Measurements from ENCODE around the gene FLT3LG. TPM values are rescaled to one million over a fixed set of nuclear protein-coding genes. Genes with fewer than 3 reads are reported as not detected.
"Not testable (repeated sequence)": the region's sequence is repeated elsewhere in the genome, so short reads cannot be mapped to it uniquely, and the experiment has no call there.

The FLT3LG gene
- total and polyA plus RNA-seq, 9 of the 15 experiments (the other 6 are each of a cell fraction or from before 2014, with no cell fraction given), result 0.31 to 6.4 (median 1.1) TPM

- ATAC-seq; H3K9me1 ChIP-seq (ENCODE audit: control insufficient read depth, insufficient read depth, low read length); BruUV-seq (replicated peaks); H3K9me3 ChIP-seq (replicated peaks; ENCODE audit: control insufficient read depth, insufficient read depth, low read depth, low read length); in situ Hi-C loops (cut with MboI); H3K27ac ChIP-seq (ENCODE audit: extremely low read depth, low read depth, low read length); H3K9ac ChIP-seq (ENCODE audit: insufficient read depth in 1 of 2, low read depth in 2 of 2, low read length in 2 of 2); FAIRE-seq; H3K4me3 ChIP-seq; H4K20me1 ChIP-seq (replicated peaks; ENCODE audit: control insufficient read depth, insufficient read depth, low read length); DNase-seq (ENCODE audit: extremely low read depth in 1 of 4, low spot score in 3 of 4): not testable (repeated sequence)
- WGBS (ENCODE audit: insufficient coverage, low coverage, missing lambda C conversion rate), result 60% methylated on average over 3 of the region's 5 CpGs
- H2AFZ ChIP-seq (ENCODE audit: low read depth, low read length), result peak overlapping the region; percentile 99
- CTCF ChIA-PET (ENCODE audit: low intra/inter-chr PET ratio), result interaction anchor here (0.6 to 3.1 kb wide), 5 partner anchors 52 to 222 kb away, joined by 3 to 59 read pairs (median 4); partner anchors contain the start of genes DKKL1 and KASH5
- TF ChIP-seq ZNF512 (tag; IDR thresholded peaks at IDR 0.05), result peak; percentile 76
- peaks cover 7 to 16% of the 10 kb centered on the region in 2 experiments; a peak in 3 of 5 replicates for H3K27me3 ChIP-seq (ENCODE audit: control insufficient read depth in 2 of 2, insufficient read depth in 2 of 2, low read length in 2 of 2)
- peaks cover 12% of the 10 kb centered on the region for H3K79me2 ChIP-seq (ENCODE audit: control insufficient read depth, insufficient read depth, low read length)
- peaks cover 30% of the 10 kb centered on the region; the same call in 2 of the 3 replicates for H3K36me3 ChIP-seq (ENCODE audit: control insufficient read depth, insufficient read depth, low read length)
- POLR2A ChIA-PET, result interaction anchor here (0.6 to 1.7 kb wide), 2 partner anchors 9 to 199 kb away, joined by 3 to 5 read pairs; partner anchors contain the start of gene ALDH16A1
- peak overlapping the region; percentile 89 for H3K4me2 ChIP-seq (ENCODE audit: insufficient read depth, low read length)
- intact Hi-C loops (cut with micrococcal nuclease), result loop anchor here (5.0 to 10.0 kb wide), 2 partner anchors 179 to 292 kb away; no protein-coding TSS in a partner anchor
- H3K4me1 ChIP-seq (replicated peaks in 1 of 2; ENCODE audit: control insufficient read depth in 2 of 2, insufficient read depth in 2 of 2, low read length in 2 of 2), result peaks cover 33 to 66% of the 10 kb centered on the region in 2 experiments
These were observed 29.8 kb upstream of the FLT3LG start for GRCh38 chr19:49444100-49444700.

- Histone ChIP-seq H3K4me3 (no peak overlapping the region), H3K4me1 (replicated peaks in 1 of 2; ENCODE audit: control insufficient read depth in 2 of 2, insufficient read depth in 2 of 2, low read length in 2 of 2) (peaks cover 24 to 67% of the 10 kb centered on the region in 2 experiments), H3K4me2 (ENCODE audit: insufficient read depth, low read length) (no peak overlapping the region), H3K9me3 (replicated peaks; ENCODE audit: control insufficient read depth, insufficient read depth, low read depth, low read length) (no peaks in the 10 kb centered on the region), H3K9me1 (ENCODE audit: control insufficient read depth, insufficient read depth, low read length) (no peaks in the 10 kb centered on the region), H3K27ac (ENCODE audit: extremely low read depth, low read depth, low read length) (no peak overlapping the region), H3K9ac (ENCODE audit: insufficient read depth in 1 of 2, low read depth in 2 of 2, low read length in 2 of 2) (no peak overlapping the region), H2AFZ (ENCODE audit: low read depth, low read length) (no peak overlapping the region), H3K36me3 (ENCODE audit: control insufficient read depth, insufficient read depth, low read length) (peaks cover 41% of the 10 kb centered on the region; the same call in 2 of the 3 replicates), H3K27me3 (ENCODE audit: control insufficient read depth in 2 of 2, insufficient read depth in 2 of 2, low read length in 2 of 2) (peaks cover under 1 to 1% of the 10 kb centered on the region in 2 experiments; a peak in 2 of 5 replicates), H3K79me2 (ENCODE audit: control insufficient read depth, insufficient read depth, low read length) (peaks cover 28% of the 10 kb centered on the region), H4K20me1 (replicated peaks; ENCODE audit: control insufficient read depth, insufficient read depth, low read length) (no peaks in the 10 kb centered on the region; the same call in 1 of the 2 replicates)
- WGBS (ENCODE audit: insufficient coverage, low coverage, missing lambda C conversion rate), result 75% methylated on average over 3 of the region's 3 CpGs
- ChIA-PET CTCF (ENCODE audit: low intra/inter-chr PET ratio) (no interaction called here), POLR2A (interaction anchor here (1.4 to 1.6 kb wide), 2 partner anchors 54 to 83 kb away, joined by 3 to 4 read pairs; no protein-coding TSS in a partner anchor)
- no peak for ATAC-seq
- in situ Hi-C loops (cut with MboI) (no loop called here), intact Hi-C loops (cut with micrococcal nuclease) (loop anchor here (10.0 kb wide), 1 partner anchor 181 kb away; no protein-coding TSS in a partner anchor)
- BruUV-seq (replicated peaks), result no TSS peak
- FAIRE-seq, result no peak
- no peak for DNase-seq (ENCODE audit: extremely low read depth in 1 of 4, low spot score in 3 of 4)
- TF ChIP-seq CC2D1A (IDR thresholded peaks at IDR 0.05), result no peak
- no peak for TF ChIP-seq ZNF165 (CRISPR knock-in tag; IDR thresholded peaks at IDR 0.05; ENCODE audit: borderline replicate concordance)
- no peak for TF ChIP-seq PML (IDR thresholded peaks at IDR 0.05; ENCODE audit: low read length)
- TF ChIP-seq MYBL2 (IDR thresholded peaks at IDR 0.05; ENCODE audit: low read depth), result no peak
- no peak for TF ChIP-seq MYBL2 (CRISPR knock-in tag; IDR thresholded peaks at IDR 0.05; ENCODE audit: borderline replicate concordance)
- no peak for TF ChIP-seq GATAD2A (IDR thresholded peaks at IDR 0.05)
- no peak for TF ChIP-seq TBL1XR1 (IDR thresholded peaks at IDR 0.05; ENCODE audit: low read length in 2 of 2)
- TF ChIP-seq TAL1 (IDR thresholded peaks at IDR 0.05), result no peak
- TF ChIP-seq SNAPC5 (CRISPR knock-in tag; IDR thresholded peaks at IDR 0.05), result no peak
- TF ChIP-seq SAFB2 (IDR thresholded peaks at IDR 0.05; ENCODE audit: borderline replicate concordance, low read depth, low read length, severe bottlenecking), result no peak
- TF ChIP-seq POLR2B (IDR thresholded peaks at IDR 0.05; ENCODE audit: low read depth, partially characterized antibody), result peak; percentile 4
- TF ChIP-seq ZNF263 (CRISPR knock-in tag; IDR thresholded peaks at IDR 0.05; ENCODE audit: borderline replicate concordance), result peak; percentile 94
- no peak for TF ChIP-seq CHD2 (IDR thresholded peaks at IDR 0.05; ENCODE audit: low read depth, low read length)
These were observed 28.0 kb upstream of the FLT3LG start for GRCh38 chr19:49445997-49446396.
